HG03045 (cell line): ENCODE measurements around the gene TMC2.
"Not testable (repeated sequence)": the region's sequence is repeated elsewhere in the genome, so short reads cannot be mapped to it uniquely, and the experiment has no call there.

Source experiments
- ATAC-seq: cut with Tn5 transposase; IDR thresholded peaks from one replicate; pipeline ENCODE4 v1.9.1; 2021; ENCODE audit warnings: mild to moderate bottlenecking, moderate library complexity; ENCODE audit not compliant: unreplicated experiment

Gene TMC2, protein sequence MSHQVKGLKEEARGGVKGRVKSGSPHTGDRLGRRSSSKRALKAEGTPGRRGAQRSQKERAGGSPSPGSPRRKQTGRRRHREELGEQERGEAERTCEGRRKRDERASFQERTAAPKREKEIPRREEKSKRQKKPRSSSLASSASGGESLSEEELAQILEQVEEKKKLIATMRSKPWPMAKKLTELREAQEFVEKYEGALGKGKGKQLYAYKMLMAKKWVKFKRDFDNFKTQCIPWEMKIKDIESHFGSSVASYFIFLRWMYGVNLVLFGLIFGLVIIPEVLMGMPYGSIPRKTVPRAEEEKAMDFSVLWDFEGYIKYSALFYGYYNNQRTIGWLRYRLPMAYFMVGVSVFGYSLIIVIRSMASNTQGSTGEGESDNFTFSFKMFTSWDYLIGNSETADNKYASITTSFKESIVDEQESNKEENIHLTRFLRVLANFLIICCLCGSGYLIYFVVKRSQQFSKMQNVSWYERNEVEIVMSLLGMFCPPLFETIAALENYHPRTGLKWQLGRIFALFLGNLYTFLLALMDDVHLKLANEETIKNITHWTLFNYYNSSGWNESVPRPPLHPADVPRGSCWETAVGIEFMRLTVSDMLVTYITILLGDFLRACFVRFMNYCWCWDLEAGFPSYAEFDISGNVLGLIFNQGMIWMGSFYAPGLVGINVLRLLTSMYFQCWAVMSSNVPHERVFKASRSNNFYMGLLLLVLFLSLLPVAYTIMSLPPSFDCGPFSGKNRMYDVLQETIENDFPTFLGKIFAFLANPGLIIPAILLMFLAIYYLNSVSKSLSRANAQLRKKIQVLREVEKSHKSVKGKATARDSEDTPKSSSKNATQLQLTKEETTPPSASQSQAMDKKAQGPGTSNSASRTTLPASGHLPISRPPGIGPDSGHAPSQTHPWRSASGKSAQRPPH

DNA sequence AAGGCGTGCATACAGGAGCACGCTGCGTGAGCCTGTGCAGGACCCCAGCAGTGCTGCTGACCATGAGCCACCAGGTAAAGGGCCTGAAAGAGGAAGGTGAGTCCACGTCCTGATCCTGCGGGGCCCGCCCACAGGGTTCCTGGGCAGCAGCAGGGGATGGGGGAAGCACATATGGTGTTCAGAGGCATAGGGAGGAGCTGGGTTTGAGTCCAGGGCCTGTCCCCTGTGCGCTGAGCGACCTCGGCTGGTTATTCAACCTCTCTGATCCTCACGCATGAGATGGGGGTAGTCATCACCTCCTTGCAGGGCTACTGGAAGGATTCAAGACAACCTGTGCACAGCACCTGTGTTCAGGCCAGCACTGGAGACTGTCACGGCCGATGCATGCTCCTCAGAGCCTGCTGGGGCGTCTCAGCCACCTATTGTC is at the start of gene TMC2:
Gene TMC2 (plus strand): TSS at position 14 of the 427 bp plus-strand sequence. CDS start 49 bp downstream, at position 63.
- ATAC-seq: no peak

DNA sequence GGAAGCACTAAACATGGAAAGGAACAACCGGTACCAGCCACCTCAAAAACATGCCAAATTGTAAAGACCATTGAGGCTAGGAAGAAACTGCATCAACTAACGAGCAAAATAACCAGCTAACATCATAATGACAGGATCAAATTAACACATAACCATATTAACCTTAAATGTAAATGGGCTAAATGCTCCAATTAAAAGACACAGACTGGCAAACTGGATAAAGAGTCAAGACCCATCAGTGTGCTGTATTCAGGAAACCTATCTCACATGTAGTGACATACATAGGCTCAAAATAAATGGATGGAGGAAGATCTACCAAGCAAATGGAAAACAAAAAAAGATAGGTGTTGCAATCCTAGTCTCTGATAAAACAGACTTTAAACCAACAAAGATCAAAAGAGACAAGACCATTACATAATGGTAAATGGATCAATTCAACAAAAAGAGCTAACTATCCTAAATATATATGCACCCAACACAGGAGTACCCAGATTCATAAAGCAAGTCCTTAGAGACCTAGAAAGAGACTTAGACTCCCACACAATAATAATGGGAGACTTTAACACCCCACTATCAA is 33.5 kb upstream of the TMC2 start:
- not testable (repeated sequence) for ATAC-seq

DNA sequence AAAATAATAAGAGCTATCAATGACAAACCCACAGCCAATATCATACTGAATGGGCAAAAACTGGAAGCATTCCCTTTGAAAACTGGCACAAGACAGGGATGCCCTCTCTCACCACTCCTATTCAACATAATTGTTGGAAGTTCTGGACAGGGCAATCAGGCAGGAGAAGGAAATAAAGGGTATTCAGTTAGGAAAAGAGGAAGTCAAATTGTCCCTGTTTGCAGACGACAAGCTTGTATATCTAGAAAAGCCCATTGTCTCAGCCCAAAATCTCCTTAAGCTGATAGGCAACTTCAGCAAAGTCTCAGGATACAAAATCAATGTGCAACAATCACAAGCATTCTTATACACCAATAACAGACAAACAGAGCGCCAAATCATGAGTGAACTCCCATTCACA is 31.6 kb upstream of the TMC2 start:
- not testable (repeated sequence) for ATAC-seq

DNA sequence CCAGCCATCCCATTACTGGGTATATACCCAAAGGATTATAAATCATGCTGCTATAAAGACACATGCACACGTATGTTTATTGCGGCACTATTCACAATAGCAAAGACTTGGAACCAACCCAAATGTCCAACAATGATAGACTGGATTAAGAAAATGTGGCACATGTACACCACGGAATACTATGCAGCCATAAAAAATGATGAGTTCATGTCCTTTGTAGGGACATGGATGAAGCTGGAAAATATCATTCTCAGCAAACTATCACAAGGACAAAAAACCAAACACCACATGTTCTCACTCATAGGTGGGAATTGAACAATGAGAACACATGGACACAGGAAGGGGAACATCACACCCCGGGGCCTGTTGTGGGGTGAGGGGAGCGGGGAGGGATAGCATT is 29.9 kb upstream of the TMC2 start:
- ATAC-seq: not testable (repeated sequence)

DNA sequence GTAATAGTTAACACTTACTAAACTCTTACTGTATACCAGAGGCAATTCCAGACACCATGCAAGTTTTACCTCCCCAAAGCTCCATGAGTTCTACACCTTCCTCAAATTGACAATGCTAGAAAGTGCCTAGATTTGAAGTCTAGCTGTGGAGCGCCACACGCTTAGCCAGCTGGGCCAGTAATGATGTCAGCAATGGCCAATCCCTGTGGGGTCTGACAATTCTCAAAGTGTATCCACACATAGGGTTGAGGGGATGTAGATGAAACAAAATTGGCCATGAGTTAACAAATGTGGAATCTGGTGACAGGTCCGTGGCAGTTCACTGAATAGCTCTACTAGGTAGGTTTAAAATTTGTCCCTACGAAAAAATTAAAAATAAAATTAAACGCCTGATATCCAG is 28.9 kb upstream of the TMC2 start:
- no peak for ATAC-seq

DNA sequence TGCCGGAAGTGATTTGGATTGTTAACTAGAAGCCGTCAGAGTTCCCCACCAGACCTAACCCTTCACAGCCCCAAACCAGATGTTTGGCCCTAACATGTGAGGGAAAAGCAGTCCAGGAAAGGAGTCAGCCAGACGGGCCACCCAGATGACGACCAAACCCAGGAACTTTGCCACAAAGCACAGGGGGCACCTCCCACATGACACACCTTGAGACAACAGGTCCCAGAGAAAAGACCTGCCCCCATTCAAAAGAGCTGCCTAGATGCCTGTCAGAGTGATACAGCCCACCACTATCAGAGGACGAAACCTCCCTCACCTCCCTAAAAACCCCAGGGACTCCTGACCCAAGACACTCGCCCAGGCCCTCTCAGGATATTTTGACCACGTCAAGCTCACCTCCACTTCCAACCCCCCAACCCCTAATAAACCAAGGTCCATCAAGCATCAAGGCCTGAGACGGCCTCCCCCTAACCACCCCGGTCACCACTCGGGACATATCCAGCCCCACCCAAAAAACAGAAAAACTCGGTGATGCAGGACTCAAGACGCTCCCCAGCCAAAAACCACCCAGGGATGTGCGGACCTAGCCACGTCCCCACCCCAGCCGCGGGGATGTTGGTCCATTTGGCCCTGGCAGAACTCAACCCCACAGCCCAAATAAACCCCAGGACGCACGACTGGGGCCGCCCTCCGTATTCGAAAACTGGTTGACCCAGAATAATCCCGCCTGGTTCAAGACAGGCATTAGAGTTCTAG is 28.3 kb upstream of the TMC2 start:
- peak; percentile 4 for ATAC-seq

DNA sequence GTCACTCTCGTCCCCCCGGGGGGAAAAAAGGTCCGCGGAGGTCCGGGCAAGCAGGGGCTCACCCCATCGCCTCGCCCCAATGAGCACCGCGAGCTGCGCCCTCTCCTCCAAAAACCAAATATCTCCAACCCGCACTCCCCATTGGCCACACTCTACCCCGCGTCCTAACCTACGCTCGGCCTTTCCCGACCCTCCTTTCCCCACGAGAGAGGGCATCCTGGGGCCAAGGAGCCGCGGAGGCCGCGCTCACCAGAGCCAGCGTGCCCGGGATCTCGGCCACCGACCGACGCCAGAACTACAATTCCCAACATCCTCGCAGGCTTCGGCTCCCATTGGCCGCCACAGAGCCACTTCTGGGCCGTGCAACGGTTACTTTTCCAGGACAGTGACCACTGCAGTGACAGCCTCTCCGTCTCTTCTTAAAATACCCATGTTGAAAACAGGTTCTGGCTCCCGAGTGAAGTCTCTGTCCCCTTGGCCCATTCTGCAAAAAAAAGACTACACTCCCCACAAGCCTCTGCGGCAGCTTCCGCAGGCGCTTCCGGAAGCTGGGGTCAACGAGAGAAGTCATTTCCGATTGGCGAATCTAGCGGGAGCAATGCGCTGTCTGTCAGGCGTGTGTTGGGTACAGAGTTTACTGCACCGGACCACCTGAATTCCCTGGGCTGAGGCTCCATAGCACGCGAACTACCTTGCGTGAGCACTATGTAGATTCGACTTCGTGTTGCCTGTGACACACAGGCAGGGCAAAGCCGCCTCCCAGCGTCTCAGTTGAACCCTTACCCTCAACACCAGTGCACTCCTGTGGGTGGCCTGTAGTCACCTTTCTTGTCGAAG is 27.5 kb upstream of the TMC2 start, which contains the start of gene ZNF343:
Gene ZNF343 (minus strand): TSS at position 285 of the 837 bp plus-strand sequence. CDS start 15,020 bp downstream, outside the sequence.
- ATAC-seq: peak; percentile 94

DNA sequence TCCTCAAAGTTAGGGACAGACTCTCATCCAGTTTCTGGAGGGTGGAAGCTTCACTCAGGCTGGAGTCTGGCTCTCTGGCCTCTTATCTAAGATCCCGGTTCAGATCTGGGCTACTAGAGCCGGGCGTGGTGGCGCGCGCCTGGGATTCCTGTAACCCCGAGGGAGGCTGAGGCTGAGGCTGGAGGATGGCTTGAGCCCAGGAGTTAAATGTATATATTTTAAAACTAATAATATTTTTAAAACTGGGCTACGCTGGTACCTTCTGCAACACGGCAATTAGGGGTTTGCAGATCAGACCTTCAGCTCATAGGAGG is 26.9 kb upstream of the TMC2 start:
- ATAC-seq: no peak

DNA sequence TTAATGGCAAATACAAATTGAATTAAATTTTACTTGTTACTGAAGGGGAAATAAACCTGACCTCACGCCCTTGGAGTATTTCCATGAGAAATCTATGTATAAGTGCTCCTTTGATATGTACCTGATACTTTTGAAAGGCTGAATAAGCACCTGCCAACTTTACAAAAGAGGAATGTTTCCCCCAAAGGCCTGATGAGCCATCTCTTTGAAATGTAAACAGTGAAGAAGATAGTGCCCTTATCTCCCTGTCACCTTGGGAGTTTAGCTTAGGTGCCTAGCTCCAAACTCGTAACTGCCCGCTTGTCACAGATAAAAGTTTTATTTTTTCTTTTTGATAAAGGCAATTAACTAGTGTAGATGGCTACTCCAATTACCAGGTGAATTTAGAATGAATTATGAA is 26.6 kb upstream of the TMC2 start:
- no peak for ATAC-seq

DNA sequence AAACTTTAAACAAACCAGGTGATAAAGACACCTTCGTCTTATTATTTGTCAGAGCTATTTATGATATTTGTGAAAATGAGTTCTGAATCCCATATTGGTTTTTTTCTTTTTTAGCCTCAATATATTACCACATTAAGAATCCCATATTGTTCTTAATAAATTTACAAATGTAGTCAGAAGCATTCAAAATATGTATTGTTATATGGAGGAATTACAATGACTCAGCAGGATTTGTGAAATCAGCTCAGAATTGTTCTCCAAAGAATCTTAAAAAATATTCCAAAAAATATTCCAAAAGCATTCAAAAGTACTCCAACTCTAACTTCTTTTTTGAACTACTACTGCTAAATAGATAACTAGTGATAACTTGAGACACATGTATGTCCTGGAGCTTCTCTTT is 21.2 kb upstream of the TMC2 start:
- ATAC-seq: no peak

DNA sequence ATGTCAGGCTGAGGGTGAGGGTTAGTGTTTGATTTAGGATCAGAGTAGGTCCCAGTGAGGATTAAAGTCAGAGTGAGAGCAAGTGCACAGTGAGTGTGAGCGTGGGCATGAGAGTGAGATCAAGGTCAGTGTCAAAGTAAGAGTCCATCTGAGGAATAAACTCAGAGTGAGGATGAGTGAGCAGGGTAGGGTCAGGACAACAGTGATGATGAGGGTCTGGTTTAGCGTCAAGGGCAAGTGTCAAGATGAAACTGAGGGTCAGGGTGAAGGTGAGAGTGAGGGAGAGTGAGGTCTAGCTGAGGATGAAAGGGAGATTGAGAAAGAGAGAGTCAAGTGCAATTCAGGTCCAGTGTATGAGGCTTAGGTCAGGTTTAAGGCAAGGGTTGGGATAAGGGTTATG is 20.0 kb upstream of the TMC2 start:
- no peak for ATAC-seq

DNA sequence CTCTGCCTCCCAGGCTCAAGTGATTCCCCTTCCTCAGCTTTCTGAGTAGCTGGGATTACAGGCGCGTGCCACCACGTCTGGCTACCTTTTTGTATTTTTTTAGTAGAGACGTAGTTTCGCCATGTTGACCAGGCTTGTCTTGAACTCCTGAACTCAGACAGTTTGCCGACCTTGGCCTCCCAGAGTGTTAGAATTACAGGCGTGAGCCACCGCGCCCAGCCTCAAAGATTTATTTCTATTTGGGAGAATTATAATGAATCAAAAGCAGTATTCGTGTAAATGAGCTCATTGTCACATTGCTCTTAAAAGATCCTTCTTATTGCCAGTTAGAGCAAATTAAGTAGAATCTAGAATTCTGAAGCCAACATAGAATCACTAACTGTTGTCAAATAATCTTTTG is 18.3 kb upstream of the TMC2 start:
- ATAC-seq: no peak

DNA sequence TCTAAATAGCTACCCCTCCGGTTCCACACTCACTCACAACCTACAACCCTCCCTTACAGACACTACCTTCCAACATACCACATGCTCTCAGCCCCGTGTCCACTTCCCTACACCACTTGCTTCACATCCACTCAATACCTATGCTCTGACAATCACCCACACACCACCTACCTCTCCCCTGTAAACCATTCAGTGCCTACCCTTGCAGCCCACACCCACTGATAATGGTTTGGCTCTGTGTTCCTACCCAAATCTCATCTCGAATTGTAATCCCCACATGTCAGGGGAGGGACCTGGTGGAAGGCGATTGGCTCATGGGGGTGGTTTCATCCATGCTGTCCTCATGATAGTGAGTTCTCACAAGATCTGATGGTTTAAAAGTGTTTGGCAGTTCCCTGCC is 17.8 kb upstream of the TMC2 start:
- ATAC-seq: no peak

DNA sequence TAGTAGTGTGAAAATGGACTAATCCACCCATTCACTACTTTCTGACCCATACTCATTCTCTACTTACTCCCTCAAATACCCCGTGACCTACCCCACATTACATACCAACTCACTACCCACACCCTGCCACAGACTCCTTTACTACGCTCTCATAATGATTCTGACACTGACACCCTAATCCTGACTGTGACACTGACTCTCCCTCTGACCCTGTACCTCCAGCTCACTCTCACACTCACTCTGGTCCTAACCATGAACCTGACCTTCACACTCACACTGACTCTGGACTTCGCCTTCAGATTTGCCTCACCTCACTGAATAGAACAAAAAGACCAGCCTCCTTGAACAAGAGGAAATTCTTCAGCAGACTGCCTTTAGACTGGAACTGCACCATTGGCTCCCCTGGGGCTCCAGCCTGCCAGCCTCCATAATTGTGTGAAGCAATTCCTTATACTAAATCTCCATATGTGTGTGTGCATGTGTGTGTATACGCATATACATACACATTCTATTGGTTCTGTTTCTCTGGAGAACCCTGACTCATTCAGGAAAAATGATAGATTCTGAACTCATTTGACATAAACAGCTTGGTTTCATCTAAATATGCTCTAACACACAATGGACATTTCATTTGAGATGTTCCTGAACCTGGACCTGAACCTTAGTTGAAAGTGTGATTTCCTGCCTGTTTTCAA is 17.1 kb upstream of the TMC2 start:
- ATAC-seq: no peak

DNA sequence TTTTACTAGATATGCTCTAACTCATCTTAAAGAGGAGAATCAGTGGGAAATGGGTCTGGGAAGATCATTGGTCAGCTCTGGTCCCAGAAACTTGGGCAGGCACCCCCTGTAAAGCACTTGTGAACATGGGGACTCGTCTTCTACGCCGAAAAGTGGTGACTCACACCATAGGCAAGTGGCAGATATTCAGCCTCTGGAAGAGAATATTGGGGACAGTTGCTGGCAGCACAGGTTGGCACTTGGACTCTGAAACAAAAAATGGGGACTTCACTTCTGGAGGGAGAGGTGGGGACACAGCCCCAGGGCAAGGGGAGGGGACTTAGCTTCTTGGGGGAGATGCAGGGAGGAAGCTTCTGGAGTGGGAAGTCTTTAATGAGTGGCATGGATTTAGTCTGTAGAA is 15.8 kb upstream of the TMC2 start:
- ATAC-seq: no peak

DNA sequence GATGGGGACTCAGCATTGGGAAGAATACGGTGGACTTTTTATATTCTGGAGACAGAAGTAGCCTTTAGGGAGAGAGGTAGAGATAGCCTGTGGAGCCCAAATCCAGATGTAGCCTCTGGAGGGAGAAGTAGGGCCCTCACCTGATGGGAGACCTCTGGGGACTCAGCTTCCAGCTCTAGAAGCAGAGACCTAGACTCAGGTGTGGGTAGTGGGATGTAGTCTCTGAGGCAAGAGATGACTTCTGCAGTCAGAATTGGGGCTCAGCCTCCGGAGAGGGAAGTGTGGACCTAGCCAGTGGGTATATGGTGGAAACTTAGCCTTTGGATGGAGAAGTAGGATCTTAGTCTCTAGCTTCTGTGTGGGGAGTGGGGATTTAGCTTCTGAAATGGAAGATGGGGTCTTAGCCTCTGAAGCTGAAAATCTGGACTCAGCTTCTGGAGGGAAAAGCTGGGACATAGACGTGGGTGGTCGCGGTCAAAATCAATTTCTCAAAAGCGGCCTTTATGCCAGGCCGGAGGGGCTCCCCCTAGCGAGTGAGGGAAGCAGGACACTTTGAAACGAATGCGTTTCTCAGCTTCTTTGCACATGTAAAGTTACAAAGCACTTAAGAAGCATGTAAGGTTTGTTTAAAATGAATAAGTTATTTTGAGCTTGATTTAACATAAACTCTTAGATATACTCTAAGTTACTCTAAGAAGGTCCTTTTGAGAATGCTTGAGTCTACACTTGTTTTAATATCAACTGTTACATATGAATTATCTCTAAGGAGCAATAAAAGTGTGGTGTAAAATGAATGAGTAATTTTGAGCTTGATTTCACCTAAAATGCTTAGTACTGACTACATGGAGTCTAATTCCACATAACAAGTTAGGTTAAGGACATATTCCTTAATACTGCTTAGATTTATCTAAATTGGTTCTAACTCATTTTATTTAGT is 14.7 kb upstream of the TMC2 start:
- ATAC-seq: no peak

DNA sequence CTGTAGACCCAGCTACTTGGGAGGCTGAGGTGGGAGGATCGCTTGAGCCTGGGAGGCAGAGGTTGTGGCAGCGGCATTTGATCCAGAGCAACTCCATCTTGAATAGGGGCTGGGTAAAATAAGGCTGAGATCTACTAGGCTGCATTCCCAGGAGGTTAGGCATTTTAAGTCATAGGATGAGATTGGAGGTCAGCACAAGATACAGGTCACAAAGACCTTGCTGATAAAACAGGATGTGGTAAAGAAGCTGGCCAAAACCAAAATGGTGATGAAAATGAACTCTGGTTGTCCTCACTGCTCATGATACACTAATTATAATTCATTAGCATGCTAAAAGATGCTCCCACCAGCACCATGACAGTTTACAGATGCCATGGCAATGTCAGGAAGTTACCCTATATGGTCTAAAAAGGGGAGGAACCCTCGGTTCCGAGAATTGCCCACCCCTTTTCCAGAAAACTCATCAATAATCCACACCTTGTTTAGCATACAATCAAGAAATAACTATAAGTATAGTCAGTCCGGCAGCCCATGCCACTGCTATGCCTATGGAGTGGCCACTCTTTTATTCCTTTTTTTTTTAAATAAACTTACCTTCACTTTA is 13.4 kb upstream of the TMC2 start:
- not testable (repeated sequence) for ATAC-seq
